ENCODE data around the gene CHRNA4. TPM values are rescaled to one million over a fixed set of nuclear protein-coding genes. Genes with fewer than 3 reads are reported as not detected.

The CHRNA4 gene
- total RNA-seq, 4 donors from 2014 or later, result 0.54 to 6.3 (median 1.9) TPM

DNA sequence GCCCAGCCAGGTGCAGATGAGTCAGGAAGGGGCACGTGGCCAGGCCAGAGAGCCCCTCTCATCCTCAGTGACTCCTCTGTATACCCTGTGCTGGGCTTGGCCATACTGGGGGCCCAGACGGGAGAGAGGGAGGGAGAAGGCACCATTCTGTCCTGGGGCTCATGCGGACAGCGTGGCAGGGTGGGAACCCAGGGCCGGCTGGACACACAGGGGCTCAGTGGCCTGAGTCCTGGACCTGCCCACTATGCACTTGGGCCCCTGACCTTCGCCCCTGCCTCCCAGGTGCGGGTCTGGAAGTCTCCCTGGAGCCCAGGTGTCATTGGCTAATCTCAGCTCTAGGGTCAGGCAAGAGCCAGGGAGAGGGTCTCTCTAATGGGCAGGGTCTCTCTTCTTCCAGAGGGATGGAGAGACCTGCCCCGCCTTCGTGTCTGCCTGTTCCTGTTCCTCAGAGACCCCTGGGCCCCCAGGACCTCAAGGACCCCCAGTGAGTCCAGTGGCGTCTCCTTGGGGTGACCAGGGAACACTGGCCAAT lies 40.5 kb downstream of the CHRNA4 start:
- DNase-seq, result peak in 1 of 2 donors; percentile 0
- 74 to 75% methylated on average over 3 to 6 of the region's 10 CpGs for WGBS, 2 donors
- Histone ChIP-seq H3K4me3 (replicated peaks in 1 of 3) (no peak overlapping the region), H3K27me3 (no peaks in the 10 kb centered on the region), H3K4me1 (peaks cover 0 to 10% of the 10 kb centered on the region in 2 donors), H3K9me3 (no peaks in the 10 kb centered on the region), H3K36me3 (no peaks in the 10 kb centered on the region), H3K27ac (no peak overlapping the region)
- intact Hi-C loops (cut with DNase I), result loop anchor here (5.0 kb wide), 1 partner anchor 42 kb away; the partner anchor contains the start of gene CHRNA4
- TF ChIP-seq CTCF (IDR thresholded peaks at IDR 0.05), result no peak
- no peak for TF ChIP-seq POLR2A (IDR thresholded peaks at IDR 0.05)

GRCh38 chr20:63320041-63320511 lies 41.1 kb downstream of the CHRNA4 start:
- H3K27me3 ChIP-seq, result no peaks in the 10 kb centered on the region
- DNase-seq, result no peak
- no peaks in the 10 kb centered on the region for H3K36me3 ChIP-seq
- no peak overlapping the region for H3K4me3 ChIP-seq (replicated peaks in 1 of 3)
- H3K27ac ChIP-seq, result no peak overlapping the region
- WGBS, 2 donors, result 91 to 100% methylated on average over 3 to 17 of the region's 23 CpGs
- intact Hi-C loops (cut with DNase I), result loop anchor here (5.0 kb wide), 1 partner anchor 42 kb away; the partner anchor contains the start of gene CHRNA4
- no peak for TF ChIP-seq CTCF (IDR thresholded peaks at IDR 0.05)
- TF ChIP-seq POLR2A (IDR thresholded peaks at IDR 0.05), result no peak
- H3K4me1 ChIP-seq, result peaks cover 0 to 10% of the 10 kb centered on the region in 2 donors
- H3K9me3 ChIP-seq, result no peaks in the 10 kb centered on the region

- H3K36me3 ChIP-seq, result no peaks in the 10 kb centered on the region
- H3K27ac ChIP-seq, result no peak overlapping the region
- no peak overlapping the region for H3K4me3 ChIP-seq (replicated peaks in 1 of 3)
- DNase-seq, result no peak
- H3K4me1 ChIP-seq, result peaks cover 0 to 10% of the 10 kb centered on the region in 2 donors
- no peaks in the 10 kb centered on the region for H3K9me3 ChIP-seq
- intact Hi-C loops (cut with DNase I), result loop anchor here (5.0 kb wide), 1 partner anchor 43 kb away; the partner anchor contains the start of gene CHRNA4
- 71 to 94% methylated on average over 9 to 12 of the region's 25 CpGs for WGBS, 2 donors
- H3K27me3 ChIP-seq, result no peaks in the 10 kb centered on the region
- no peak for TF ChIP-seq POLR2A (IDR thresholded peaks at IDR 0.05)
- TF ChIP-seq CTCF (IDR thresholded peaks at IDR 0.05), result no peak
Measured at GRCh38 chr20:63319164-63320040, 41.7 kb downstream of the CHRNA4 start.

DNA sequence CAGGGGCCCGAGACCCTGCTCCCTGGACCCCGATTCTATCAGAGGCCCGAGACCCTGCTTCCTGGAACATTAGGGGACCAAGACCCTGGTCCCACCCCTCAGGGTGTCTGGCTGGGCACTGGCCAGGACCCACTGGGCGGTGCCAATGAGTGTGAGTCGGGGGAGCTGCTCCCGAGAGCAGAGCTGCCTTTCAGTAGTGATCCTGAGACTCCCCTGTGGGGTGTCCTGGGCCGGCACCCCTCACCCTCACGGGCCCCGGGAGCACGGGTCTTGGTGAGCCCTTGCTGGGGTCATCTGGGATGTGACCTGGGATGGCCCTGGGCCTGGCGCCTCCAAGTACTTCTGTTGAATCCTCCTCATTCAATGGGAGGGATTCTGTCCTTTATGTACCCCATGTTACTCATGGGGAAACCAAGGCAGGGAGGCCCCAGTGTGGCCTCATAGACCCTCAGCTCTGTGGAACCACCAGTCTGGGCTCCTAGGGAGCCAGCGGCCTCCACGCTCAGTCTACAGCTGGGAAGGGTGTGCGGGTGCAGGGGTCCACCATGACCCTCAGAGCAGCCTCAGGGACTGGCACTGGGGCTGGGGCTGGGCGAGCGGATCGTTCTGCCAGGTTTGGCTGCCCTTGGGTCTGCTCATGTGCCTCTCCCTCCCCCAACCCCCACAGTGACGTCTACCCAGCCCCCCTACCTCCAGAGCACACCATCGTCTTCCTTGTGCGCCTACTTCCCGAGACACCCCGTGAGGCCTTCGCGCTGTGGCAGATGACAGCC lies 42.6 kb downstream of the CHRNA4 start:
- no peak for DNase-seq
- Histone ChIP-seq H3K27me3 (no peaks in the 10 kb centered on the region), H3K9me3 (no peaks in the 10 kb centered on the region), H3K27ac (no peak overlapping the region), H3K36me3 (no peaks in the 10 kb centered on the region), H3K4me3 (replicated peaks in 1 of 3) (no peak overlapping the region), H3K4me1 (peaks cover 0 to 10% of the 10 kb centered on the region in 2 donors)
- 89 to 95% methylated on average over 11 to 14 of the region's 24 CpGs for WGBS, 2 donors
- intact Hi-C loops (cut with DNase I), result no loop called here
- TF ChIP-seq CTCF (IDR thresholded peaks at IDR 0.05) (no peak), POLR2A (IDR thresholded peaks at IDR 0.05) (no peak)
